Calu3 (cell line): ENCODE data around the gene LPCAT2. TPM values are rescaled to one million over a fixed set of nuclear protein-coding genes. Genes with fewer than 3 reads are reported as not detected.

Experiments used
- BruUV-seq: library from RNA; stranded (reverse); fragments of 400-500 nt; replicated peaks from 2 replicates; lab custom pipeline; 2021; lab: Mats Ljungman, UMichigan
- CTCF ChIA-PET: fragments of 300-600 bp; sonication (Branson Sonifier 250); formaldehyde crosslinking; loops from one replicate; lab custom pipeline; 2022; ENCODE audit warnings: antibody characterized with exemption; lab: Charles Lee
- DNase-seq: peaks from one replicate; pipeline ENCODE4 v3.0.0; 2022
- H3K27ac Mint-ChIP-seq: one replicate; pipeline ENCODE4 v1.8.0; 2022; ENCODE audit warnings: mixed read lengths; ENCODE audit not compliant: unreplicated experiment
- H3K27me3 Mint-ChIP-seq: one replicate; pipeline ENCODE4 v1.8.0; 2022; ENCODE audit warnings: mixed read lengths; ENCODE audit not compliant: unreplicated experiment
- H3K36me3 Mint-ChIP-seq: one replicate; pipeline ENCODE4 v1.8.0; 2022; ENCODE audit warnings: mild to moderate bottlenecking, moderate library complexity, mixed read lengths; ENCODE audit not compliant: insufficient read depth, unreplicated experiment
- H3K4me1 Mint-ChIP-seq: one replicate; pipeline ENCODE4 v1.8.0; 2022; ENCODE audit warnings: mild to moderate bottlenecking, low read depth, mixed read lengths; ENCODE audit not compliant: unreplicated experiment
- H3K4me3 Mint-ChIP-seq: one replicate; pipeline ENCODE4 v1.8.0; 2022; ENCODE audit warnings: mild to moderate bottlenecking, low read depth, moderate library complexity, mixed read lengths; ENCODE audit not compliant: unreplicated experiment
- H3K9me3 Mint-ChIP-seq: one replicate; pipeline ENCODE4 v1.8.0; 2022; ENCODE audit warnings: low read depth, mixed read lengths; ENCODE audit not compliant: unreplicated experiment
- intact Hi-C: fragments of 100-400 bp; cut with micrococcal nuclease; formaldehyde crosslinking; loops from one replicate; pipeline ENCODE4 v1.10.0; 2022; ENCODE audit not compliant: unreplicated experiment
- total RNA-seq: library from RNA; stranded (reverse); gene quantifications from 2 replicates; pipeline ENCODE4 v1.2.3, GENCODE V29; 2022
- TF ChIP-seq, protein P1 (sequence below): fragments of 200-600 bp; IDR thresholded peaks from one replicate; pipeline ENCODE4 v1.8.0; 2022; ENCODE audit warnings: antibody characterized with exemption; ENCODE audit not compliant: unreplicated experiment

The LPCAT2 gene
- total RNA-seq, 1 experiment from 2014 or later, result 10.0 TPM

- Mint-ChIP-seq H3K36me3 (no peaks in the 10 kb centered on the region), H3K4me1 (no peaks in the 10 kb centered on the region), H3K9me3 (no peaks in the 10 kb centered on the region), H3K27ac (no peak overlapping the region), H3K4me3 (no peak overlapping the region), H3K27me3 (peaks cover 13% of the 10 kb centered on the region)
- no peak for DNase-seq
- BruUV-seq, result no TSS peak
- TF ChIP-seq, protein P1, sequence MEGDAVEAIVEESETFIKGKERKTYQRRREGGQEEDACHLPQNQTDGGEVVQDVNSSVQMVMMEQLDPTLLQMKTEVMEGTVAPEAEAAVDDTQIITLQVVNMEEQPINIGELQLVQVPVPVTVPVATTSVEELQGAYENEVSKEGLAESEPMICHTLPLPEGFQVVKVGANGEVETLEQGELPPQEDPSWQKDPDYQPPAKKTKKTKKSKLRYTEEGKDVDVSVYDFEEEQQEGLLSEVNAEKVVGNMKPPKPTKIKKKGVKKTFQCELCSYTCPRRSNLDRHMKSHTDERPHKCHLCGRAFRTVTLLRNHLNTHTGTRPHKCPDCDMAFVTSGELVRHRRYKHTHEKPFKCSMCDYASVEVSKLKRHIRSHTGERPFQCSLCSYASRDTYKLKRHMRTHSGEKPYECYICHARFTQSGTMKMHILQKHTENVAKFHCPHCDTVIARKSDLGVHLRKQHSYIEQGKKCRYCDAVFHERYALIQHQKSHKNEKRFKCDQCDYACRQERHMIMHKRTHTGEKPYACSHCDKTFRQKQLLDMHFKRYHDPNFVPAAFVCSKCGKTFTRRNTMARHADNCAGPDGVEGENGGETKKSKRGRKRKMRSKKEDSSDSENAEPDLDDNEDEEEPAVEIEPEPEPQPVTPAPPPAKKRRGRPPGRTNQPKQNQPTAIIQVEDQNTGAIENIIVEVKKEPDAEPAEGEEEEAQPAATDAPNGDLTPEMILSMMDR, result no peak
- CTCF ChIA-PET, result interaction anchor here (0.6 kb wide), 1 partner anchor 22 kb away, joined by 4 read pairs; no protein-coding TSS in a partner anchor
- intact Hi-C loops, result no loop called here
Measured at GRCh38 chr16:55561319-55561848, 52.5 kb downstream of the LPCAT2 start.

DNA sequence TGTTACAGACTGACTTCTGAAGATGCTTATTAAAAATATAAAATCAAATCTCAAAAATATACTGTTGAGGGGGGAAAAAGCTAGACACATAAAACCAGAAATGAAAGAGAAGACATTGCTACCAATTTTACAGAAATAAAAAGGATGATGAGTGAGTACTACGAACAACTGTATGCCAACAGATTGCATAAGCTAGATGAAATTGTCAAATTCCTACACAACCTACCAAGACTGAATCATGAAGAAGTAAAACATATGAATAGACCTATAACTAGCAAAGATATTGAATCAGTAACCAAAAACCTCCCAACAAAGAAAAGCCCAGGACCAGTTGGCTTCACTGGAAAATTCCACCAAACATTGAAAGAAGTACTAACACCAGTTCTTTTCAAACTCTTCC lies 54.1 kb downstream of the LPCAT2 start:
- no peaks in the 10 kb centered on the region for H3K9me3 Mint-ChIP-seq
- CTCF ChIA-PET, result no interaction called here
- intact Hi-C loops, result no loop called here
- BruUV-seq, result no TSS peak
- TF ChIP-seq, protein P1, result no peak
- no peak for DNase-seq
- no peak overlapping the region for H3K4me3 Mint-ChIP-seq
- H3K27me3 Mint-ChIP-seq, result no peaks in the 10 kb centered on the region
- H3K4me1 Mint-ChIP-seq, result no peaks in the 10 kb centered on the region
- H3K36me3 Mint-ChIP-seq, result no peaks in the 10 kb centered on the region
- no peak overlapping the region for H3K27ac Mint-ChIP-seq

DNA sequence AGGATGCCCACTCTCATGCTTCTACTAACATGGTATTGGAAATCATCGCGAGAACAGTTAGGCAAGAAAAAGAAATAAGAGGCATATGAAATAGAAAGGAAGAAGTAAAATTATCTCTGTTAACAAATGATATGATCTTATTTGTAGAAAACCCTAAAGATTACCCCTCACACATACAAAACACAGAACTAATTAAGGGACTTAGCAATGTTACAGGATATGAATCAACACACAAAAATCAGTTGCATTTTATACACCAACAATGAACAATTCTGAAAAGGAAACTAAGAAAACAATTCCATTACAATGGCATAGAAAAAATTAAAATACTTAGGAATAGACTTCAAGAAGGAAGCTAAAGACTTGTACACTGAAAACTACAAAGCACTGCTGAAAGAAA lies 54.9 kb downstream of the LPCAT2 start:
- H3K27me3 Mint-ChIP-seq, result no peaks in the 10 kb centered on the region
- H3K4me3 Mint-ChIP-seq, result no peak overlapping the region
- H3K27ac Mint-ChIP-seq, result no peak overlapping the region
- H3K4me1 Mint-ChIP-seq, result no peaks in the 10 kb centered on the region
- intact Hi-C loops, result no loop called here
- DNase-seq, result no peak
- CTCF ChIA-PET, result no interaction called here
- TF ChIP-seq, protein P1, result no peak
- no TSS peak for BruUV-seq
- no peaks in the 10 kb centered on the region for H3K9me3 Mint-ChIP-seq
- no peaks in the 10 kb centered on the region for H3K36me3 Mint-ChIP-seq

DNA sequence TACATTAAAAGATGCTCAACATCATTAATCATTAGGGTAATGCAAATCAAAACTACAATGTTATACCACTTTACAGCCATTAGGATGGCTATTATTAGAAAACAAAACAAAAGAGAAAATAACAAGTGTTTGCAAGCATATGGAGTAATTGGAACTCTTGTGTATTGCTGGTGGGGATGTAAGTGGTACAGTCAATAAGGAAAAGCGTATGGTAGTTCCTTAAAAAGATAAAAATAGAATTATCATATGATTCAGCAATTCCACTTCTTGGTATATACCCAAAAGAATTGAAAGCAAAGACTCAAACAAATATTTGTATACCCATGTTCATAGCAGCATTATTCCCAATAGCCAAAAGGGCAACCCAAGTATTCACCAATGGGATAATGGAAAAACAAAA lies 56.2 kb downstream of the LPCAT2 start:
- no peaks in the 10 kb centered on the region for H3K9me3 Mint-ChIP-seq
- no peaks in the 10 kb centered on the region for H3K4me1 Mint-ChIP-seq
- DNase-seq, result no peak
- no peak overlapping the region for H3K4me3 Mint-ChIP-seq
- no peaks in the 10 kb centered on the region for H3K27me3 Mint-ChIP-seq
- no peaks in the 10 kb centered on the region for H3K36me3 Mint-ChIP-seq
- H3K27ac Mint-ChIP-seq, result no peak overlapping the region
- TF ChIP-seq, protein P1, result no peak
- CTCF ChIA-PET, result no interaction called here
- intact Hi-C loops, result no loop called here
- no TSS peak for BruUV-seq
